Right atrium auricular region (tissue), 2 donors: Measurements from ENCODE around the gene RBM43. TPM values are rescaled to one million over a fixed set of nuclear protein-coding genes. Genes with fewer than 3 reads are reported as not detected.

Experiments used
- DNase-seq: peaks from one replicate; pipeline ENCODE4 v3.0.0-alpha.2; 2019; ENCODE audit warnings: low spot score
- H3K27ac ChIP-seq, 2 donors: fragments of 200-600 bp; sonication (generic); 1 replicate in 1 of 2; 2 replicates in 1 of 2; pipeline ENCODE4 v1.5.1; 2016 to 2019
- H3K27me3 ChIP-seq, 2 donors: fragments of 200-600 bp; sonication (generic); one replicate each; pipeline versions ENCODE4 v1.5.1 to v1.6.0; 2017 to 2019
- H3K36me3 ChIP-seq: fragments of 200-600 bp; sonication (generic); one replicate; pipeline ENCODE4 v1.5.1; 2016
- H3K4me1 ChIP-seq, 2 donors: fragments of 200-600 bp; sonication (generic); one replicate each; pipeline versions ENCODE4 v1.5.1 to v1.6.0; 2017 to 2019
- H3K4me3 ChIP-seq, 2 donors: fragments of 200-600 bp; sonication (generic); 1 replicate in 1 of 2; 2 replicates in 1 of 2; pipeline ENCODE4 v1.5.1; 2017 to 2019; ENCODE audit warnings: mild to moderate bottlenecking in 1 of 2, moderate library complexity in 1 of 2
- H3K9me3 ChIP-seq, 2 donors: fragments of 200-600 bp; sonication (generic); one replicate each; pipeline ENCODE4 v1.5.1; 2019
- CTCF ChIP-seq, 2 donors: fragments of 200-600 bp; sonication (generic); IDR thresholded peaks; one replicate each; pipeline ENCODE4 v1.5.1; 2019; ENCODE audit warnings: antibody characterized with exemption in 2 of 2
- total RNA-seq, 2 donors: library from RNA; depleted of rRNA; stranded (reverse); fragments of >200 nt; gene quantifications; one replicate each; pipeline ENCODE4 v1.1.0, GENCODE V29; 2016

RBM43 gene
- total RNA-seq, 2 donors from 2014 or later = 1.6 to 2.0 TPM

- DNase-seq = no peak
- Histone ChIP-seq H3K4me1 (peaks cover 0 to 4% of the 10 kb centered on the region in 2 donors), H3K9me3 (no peaks in the 10 kb centered on the region), H3K27ac (no peak overlapping the region), H3K4me3 (no peak overlapping the region), H3K36me3 (no peaks in the 10 kb centered on the region), H3K27me3 (no peaks in the 10 kb centered on the region)
- no peak for TF ChIP-seq CTCF (IDR thresholded peaks at IDR 0.05)
These were observed 4.3 kb upstream of the RBM43 start for GRCh38 chr2:151265991-151266390.

GRCh38 chr2:151264157-151264825, 2.6 kb upstream of the RBM43 start:
- TF ChIP-seq CTCF (IDR thresholded peaks at IDR 0.05) = no peak
- H3K36me3 ChIP-seq = no peaks in the 10 kb centered on the region
- no peak overlapping the region for H3K27ac ChIP-seq
- DNase-seq = no peak
- peaks cover 0 to 4% of the 10 kb centered on the region in 2 donors for H3K4me1 ChIP-seq
- no peaks in the 10 kb centered on the region for H3K27me3 ChIP-seq
- H3K9me3 ChIP-seq = no peaks in the 10 kb centered on the region
- H3K4me3 ChIP-seq = no peak overlapping the region

- Histone ChIP-seq H3K36me3 (no peaks in the 10 kb centered on the region), H3K27ac (no peak overlapping the region), H3K4me1 (peaks cover 0 to 4% of the 10 kb centered on the region in 2 donors), H3K9me3 (no peaks in the 10 kb centered on the region), H3K27me3 (no peaks in the 10 kb centered on the region), H3K4me3 (no peak overlapping the region)
- TF ChIP-seq CTCF (IDR thresholded peaks at IDR 0.05) = no peak
- no peak for DNase-seq
These were observed 966 bp upstream of the RBM43 start for GRCh38 chr2:151262629-151263028.

- TF ChIP-seq CTCF (IDR thresholded peaks at IDR 0.05) = no peak
- no peaks in the 10 kb centered on the region for H3K27me3 ChIP-seq
- DNase-seq = no peak
- no peaks in the 10 kb centered on the region for H3K36me3 ChIP-seq
- H3K4me3 ChIP-seq = peak overlapping the region; percentile 80 to 81
- H3K4me1 ChIP-seq = peaks cover 0 to 4% of the 10 kb centered on the region in 2 donors
- H3K27ac ChIP-seq = peak overlapping the region; percentile 87 to 89
- no peaks in the 10 kb centered on the region for H3K9me3 ChIP-seq
These were observed 271 bp upstream of the RBM43 start for GRCh38 chr2:151261977-151262291.

GRCh38 chr2:151260573-151261230, 961 bp downstream of the RBM43 start:
- H3K27me3 ChIP-seq = no peaks in the 10 kb centered on the region
- no peak for TF ChIP-seq CTCF (IDR thresholded peaks at IDR 0.05)
- peaks cover 0 to 4% of the 10 kb centered on the region in 2 donors for H3K4me1 ChIP-seq
- peak overlapping the region; percentile 87 to 89 for H3K27ac ChIP-seq
- H3K9me3 ChIP-seq = no peaks in the 10 kb centered on the region
- no peaks in the 10 kb centered on the region for H3K36me3 ChIP-seq
- peak overlapping the region; percentile 80 to 81 for H3K4me3 ChIP-seq
- no peak for DNase-seq
